HepG2 (cell line): Measurements from ENCODE around the gene HENMT1. TPM values are rescaled to one million over a fixed set of nuclear protein-coding genes. Genes with fewer than 3 reads are reported as not detected.
A peak's percentile ranks its signal among the peaks of the same experiment; 100 is the strongest.

Experiments used
- FOSL2 ChIP-seq: sonication (generic); formaldehyde crosslinking; IDR thresholded peaks from 2 replicates; pipeline ENCODE4 v1.4.0; 2020; ENCODE audit warnings: missing genetic modification reagents
- HMG20A ChIP-seq: IDR thresholded peaks from 2 replicates; pipeline ENCODE4 v1.6.1; 2016; ENCODE audit warnings: borderline replicate concordance
- RXRB ChIP-seq: IDR thresholded peaks from 2 replicates; pipeline ENCODE4 v1.6.1; 2016; ENCODE audit warnings: borderline replicate concordance, missing genetic modification reagents, missing compliant biosample characterization
- SNRNP70 ChIP-seq: fragments of 200-400 bp; formaldehyde crosslinking; IDR thresholded peaks from 2 replicates; pipeline ENCODE4 v1.6.1; 2017; ENCODE audit warnings: mild to moderate bottlenecking, low read depth, low read length, moderate library complexity
- TGIF2 ChIP-seq: IDR thresholded peaks from 2 replicates; pipeline ENCODE4 v1.6.1; 2016; ENCODE audit warnings: control low read depth, missing compliant biosample characterization
- XRCC5 ChIP-seq: fragments of 200-400 bp; formaldehyde crosslinking; optimal IDR thresholded peaks from 2 replicates; pipeline ENCODE3; 2017; ENCODE audit warnings: mild to moderate bottlenecking, low read length
- polyA plus RNA-seq, 8 experiments: library from polyadenylated mRNA; depleted of rRNA in 3 of 8; stranded (reverse) in 7 of 8; unstranded in 1 of 8; fragments of >200 nt; fragmentation: Illumina TruSeq in 4 of 8; extraction: Trizol in 4 of 8; gene quantifications; 2 replicates each; pipeline versions ENCODE4 v1.2.1 to v1.2.3, GENCODE V29; 2011 to 2016; ENCODE audit warnings: low read depth in 4 of 8, missing spikeins in 1 of 8, mixed read lengths in 1 of 8; ENCODE audit not compliant: insufficient read depth in 1 of 8
- total RNA-seq, 5 experiments: library from RNA; depleted of rRNA; stranded (reverse); fragments of >200 nt; fragmentation: Illumina TruSeq; extraction: Trizol; gene quantifications; 2 replicates each; pipeline ENCODE4 v1.2.3, GENCODE V29; 2016; ENCODE audit warnings: low read depth in 1 of 5
- TF ChIP-seq, protein P1 (sequence below): sonication (generic); formaldehyde crosslinking; IDR thresholded peaks from 2 replicates; pipeline ENCODE4 v1.4.0; 2020; ENCODE audit warnings: missing genetic modification reagents, borderline replicate concordance
- TF ChIP-seq, protein P2 (sequence below): sonication (generic); formaldehyde crosslinking; IDR thresholded peaks from 2 replicates; pipeline ENCODE4 v1.5.1; 2020; ENCODE audit warnings: mild to moderate bottlenecking, missing genetic modification reagents
- TF ChIP-seq, protein P3 (sequence below): IDR thresholded peaks from 2 replicates; pipeline ENCODE4 v1.6.1; 2016; ENCODE audit warnings: mild to moderate bottlenecking
- TF ChIP-seq, protein P4 (sequence below): sonication (generic); formaldehyde crosslinking; IDR thresholded peaks from 2 replicates; pipeline ENCODE4 v1.4.0; 2020; ENCODE audit warnings: missing genetic modification reagents, borderline replicate concordance
- TF ChIP-seq, protein P5 (sequence below): sonication (generic); formaldehyde crosslinking; conservative IDR thresholded peaks from 2 replicates; pipeline ENCODE4 v1.8.0; 2022; ENCODE audit warnings: mild to moderate bottlenecking, moderate library complexity, missing genetic modification reagents
- TF ChIP-seq, protein P6 (sequence below): IDR thresholded peaks from 2 replicates; pipeline ENCODE4 v1.6.1; 2012; ENCODE audit warnings: inconsistent platforms
- TF ChIP-seq, protein P7 (sequence below): IDR thresholded peaks from 2 replicates; pipeline ENCODE4 v1.6.1; 2016

Gene HENMT1
- total and polyA plus RNA-seq, 2 of the 13 experiments (the other 11 are each of a cell fraction or from before 2014, with no cell fraction given), result not detected

DNA sequence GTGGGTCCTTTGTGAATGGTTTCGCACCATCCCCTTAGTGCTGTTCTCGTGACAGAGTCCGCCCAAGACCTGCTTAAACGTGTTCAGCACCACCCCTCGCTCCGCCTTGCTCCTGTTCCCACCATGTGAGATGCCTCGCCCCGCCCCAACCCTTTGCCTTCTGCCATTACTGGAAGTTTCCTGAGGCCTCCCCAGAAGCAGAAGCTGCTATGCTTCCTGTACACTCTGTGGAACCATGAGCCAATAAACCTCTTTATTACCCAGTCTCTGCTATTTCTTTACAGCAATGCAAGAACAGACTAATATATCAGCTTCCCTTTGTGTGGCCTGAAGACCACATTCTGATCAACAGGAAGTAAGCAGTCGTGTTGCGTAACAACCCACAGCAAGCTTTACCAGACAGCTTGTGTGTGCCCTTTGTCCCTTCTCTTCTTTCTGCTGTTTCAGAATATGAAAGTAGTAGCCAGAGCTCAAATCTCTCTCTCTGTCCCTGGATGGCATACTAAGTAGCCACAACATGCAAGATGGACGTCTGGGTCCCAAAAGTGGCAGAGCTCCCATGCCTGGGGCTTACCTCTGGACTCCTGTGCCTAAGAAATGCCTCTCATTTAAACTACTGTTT is 14.1 kb downstream of the HENMT1 start (continued):
- TF ChIP-seq, protein P1, sequence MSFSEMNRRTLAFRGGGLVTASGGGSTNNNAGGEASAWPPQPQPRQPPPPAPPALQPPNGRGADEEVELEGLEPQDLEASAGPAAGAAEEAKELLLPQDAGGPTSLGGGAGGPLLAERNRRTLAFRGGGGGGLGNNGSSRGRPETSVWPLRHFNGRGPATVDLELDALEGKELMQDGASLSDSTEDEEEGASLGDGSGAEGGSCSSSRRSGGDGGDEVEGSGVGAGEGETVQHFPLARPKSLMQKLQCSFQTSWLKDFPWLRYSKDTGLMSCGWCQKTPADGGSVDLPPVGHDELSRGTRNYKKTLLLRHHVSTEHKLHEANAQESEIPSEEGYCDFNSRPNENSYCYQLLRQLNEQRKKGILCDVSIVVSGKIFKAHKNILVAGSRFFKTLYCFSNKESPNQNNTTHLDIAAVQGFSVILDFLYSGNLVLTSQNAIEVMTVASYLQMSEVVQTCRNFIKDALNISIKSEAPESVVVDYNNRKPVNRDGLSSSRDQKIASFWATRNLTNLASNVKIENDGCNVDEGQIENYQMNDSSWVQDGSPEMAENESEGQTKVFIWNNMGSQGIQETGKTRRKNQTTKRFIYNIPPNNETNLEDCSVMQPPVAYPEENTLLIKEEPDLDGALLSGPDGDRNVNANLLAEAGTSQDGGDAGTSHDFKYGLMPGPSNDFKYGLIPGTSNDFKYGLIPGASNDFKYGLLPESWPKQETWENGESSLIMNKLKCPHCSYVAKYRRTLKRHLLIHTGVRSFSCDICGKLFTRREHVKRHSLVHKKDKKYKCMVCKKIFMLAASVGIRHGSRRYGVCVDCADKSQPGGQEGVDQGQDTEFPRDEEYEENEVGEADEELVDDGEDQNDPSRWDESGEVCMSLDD (CRISPR knock-in tag), result no peak
- TF ChIP-seq SNRNP70 (no peak), FOSL2 (CRISPR knock-in tag) (peak; percentile 52), RXRB (CRISPR knock-in tag) (peak; percentile 87), HMG20A (CRISPR knock-in tag) (peak; percentile 76; the same call in 1 of the 2 replicates), TGIF2 (CRISPR knock-in tag) (peak; percentile 46; the same call in 1 of the 2 replicates), XRCC5 (no peak)
- TF ChIP-seq, protein P2, sequence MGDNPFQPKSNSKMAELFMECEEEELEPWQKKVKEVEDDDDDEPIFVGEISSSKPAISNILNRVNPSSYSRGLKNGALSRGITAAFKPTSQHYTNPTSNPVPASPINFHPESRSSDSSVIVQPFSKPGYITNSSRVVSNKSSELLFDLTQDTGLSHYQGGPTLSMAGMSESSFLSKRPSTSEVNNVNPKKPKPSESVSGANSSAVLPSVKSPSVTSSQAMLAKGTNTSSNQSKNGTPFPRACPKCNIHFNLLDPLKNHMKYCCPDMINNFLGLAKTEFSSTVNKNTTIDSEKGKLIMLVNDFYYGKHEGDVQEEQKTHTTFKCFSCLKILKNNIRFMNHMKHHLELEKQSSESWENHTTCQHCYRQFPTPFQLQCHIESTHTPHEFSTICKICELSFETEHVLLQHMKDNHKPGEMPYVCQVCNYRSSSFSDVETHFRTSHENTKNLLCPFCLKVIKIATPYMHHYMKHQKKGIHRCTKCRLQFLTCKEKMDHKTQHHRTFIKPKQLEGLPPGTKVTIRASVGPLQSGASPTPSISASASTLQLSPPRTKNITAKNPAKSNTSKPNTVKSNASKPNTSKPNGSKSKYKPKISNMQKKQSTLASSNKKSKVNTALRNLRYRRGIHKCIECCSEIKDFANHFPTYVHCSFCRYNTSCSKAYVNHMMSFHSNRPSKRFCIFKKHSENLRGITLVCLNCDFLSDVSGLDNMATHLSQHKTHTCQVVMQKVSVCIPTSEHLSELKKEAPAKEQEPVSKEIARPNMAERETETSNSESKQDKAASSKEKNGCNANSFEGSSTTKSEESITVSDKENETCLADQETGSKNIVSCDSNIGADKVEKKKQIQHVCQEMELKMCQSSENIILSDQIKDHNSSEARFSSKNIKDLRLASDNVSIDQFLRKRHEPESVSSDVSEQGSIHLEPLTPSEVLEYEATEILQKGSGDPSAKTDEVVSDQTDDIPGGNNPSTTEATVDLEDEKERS (CRISPR knock-in tag), result peak; percentile 68; the same call in 1 of the 2 replicates
- TF ChIP-seq, protein P3, sequence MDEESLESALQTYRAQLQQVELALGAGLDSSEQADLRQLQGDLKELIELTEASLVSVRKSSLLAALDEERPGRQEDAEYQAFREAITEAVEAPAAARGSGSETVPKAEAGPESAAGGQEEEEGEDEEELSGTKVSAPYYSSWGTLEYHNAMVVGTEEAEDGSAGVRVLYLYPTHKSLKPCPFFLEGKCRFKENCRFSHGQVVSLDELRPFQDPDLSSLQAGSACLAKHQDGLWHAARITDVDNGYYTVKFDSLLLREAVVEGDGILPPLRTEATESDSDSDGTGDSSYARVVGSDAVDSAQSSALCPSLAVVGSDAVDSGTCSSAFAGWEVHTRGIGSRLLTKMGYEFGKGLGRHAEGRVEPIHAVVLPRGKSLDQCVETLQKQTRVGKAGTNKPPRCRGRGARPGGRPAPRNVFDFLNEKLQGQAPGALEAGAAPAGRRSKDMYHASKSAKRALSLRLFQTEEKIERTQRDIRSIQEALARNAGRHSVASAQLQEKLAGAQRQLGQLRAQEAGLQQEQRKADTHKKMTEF (CRISPR knock-in tag), result peak; percentile 47; the same call in 1 of the 2 replicates
- TF ChIP-seq, protein P4, sequence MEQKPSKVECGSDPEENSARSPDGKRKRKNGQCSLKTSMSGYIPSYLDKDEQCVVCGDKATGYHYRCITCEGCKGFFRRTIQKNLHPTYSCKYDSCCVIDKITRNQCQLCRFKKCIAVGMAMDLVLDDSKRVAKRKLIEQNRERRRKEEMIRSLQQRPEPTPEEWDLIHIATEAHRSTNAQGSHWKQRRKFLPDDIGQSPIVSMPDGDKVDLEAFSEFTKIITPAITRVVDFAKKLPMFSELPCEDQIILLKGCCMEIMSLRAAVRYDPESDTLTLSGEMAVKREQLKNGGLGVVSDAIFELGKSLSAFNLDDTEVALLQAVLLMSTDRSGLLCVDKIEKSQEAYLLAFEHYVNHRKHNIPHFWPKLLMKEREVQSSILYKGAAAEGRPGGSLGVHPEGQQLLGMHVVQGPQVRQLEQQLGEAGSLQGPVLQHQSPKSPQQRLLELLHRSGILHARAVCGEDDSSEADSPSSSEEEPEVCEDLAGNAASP (CRISPR knock-in tag), result peak; percentile 46; the same call in 1 of the 2 replicates
- TF ChIP-seq, protein P5, sequence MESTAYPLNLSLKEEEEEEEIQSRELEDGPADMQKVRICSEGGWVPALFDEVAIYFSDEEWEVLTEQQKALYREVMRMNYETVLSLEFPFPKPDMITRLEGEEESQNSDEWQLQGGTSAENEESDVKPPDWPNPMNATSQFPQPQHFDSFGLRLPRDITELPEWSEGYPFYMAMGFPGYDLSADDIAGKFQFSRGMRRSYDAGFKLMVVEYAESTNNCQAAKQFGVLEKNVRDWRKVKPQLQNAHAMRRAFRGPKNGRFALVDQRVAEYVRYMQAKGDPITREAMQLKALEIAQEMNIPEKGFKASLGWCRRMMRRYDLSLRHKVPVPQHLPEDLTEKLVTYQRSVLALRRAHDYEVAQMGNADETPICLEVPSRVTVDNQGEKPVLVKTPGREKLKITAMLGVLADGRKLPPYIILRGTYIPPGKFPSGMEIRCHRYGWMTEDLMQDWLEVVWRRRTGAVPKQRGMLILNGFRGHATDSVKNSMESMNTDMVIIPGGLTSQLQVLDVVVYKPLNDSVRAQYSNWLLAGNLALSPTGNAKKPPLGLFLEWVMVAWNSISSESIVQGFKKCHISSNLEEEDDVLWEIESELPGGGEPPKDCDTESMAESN (CRISPR knock-in tag), result no peak
- TF ChIP-seq, protein P6, sequence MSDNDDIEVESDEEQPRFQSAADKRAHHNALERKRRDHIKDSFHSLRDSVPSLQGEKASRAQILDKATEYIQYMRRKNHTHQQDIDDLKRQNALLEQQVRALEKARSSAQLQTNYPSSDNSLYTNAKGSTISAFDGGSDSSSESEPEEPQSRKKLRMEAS, result peak; percentile 47; the same call in 1 of the 2 replicates
- TF ChIP-seq, protein P7, sequence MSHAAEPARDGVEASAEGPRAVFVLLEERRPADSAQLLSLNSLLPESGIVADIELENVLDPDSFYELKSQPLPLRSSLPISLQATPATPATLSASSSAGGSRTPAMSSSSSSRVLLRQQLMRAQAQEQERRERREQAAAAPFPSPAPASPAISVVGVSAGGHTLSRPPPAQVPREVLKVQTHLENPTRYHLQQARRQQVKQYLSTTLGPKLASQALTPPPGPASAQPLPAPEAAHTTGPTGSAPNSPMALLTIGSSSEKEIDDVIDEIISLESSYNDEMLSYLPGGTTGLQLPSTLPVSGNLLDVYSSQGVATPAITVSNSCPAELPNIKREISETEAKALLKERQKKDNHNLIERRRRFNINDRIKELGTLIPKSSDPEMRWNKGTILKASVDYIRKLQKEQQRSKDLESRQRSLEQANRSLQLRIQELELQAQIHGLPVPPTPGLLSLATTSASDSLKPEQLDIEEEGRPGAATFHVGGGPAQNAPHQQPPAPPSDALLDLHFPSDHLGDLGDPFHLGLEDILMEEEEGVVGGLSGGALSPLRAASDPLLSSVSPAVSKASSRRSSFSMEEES (CRISPR knock-in tag), result 0 out of 2 replicates have a peak, but pooled peaks have one; percentile 23
